Fibroblast of villous mesenchyme (primary cell): ENCODE data around the gene ERAP2. TPM values are rescaled to one million over a fixed set of nuclear protein-coding genes. Genes with fewer than 3 reads are reported as not detected.
A peak's percentile ranks its signal among the peaks of the same experiment; 100 is the strongest.

Experiments used
- DNase-seq: peaks from one replicate; pipeline ENCODE4 v3.0.0-alpha.2; 2010; ENCODE audit warnings: low read depth
- H3K4me3 ChIP-seq: 2 replicates; pipeline ENCODE4 v1.5.1; 2011; ENCODE audit warnings: low read depth, mild to moderate bottlenecking, low read length
- CTCF ChIP-seq: IDR thresholded peaks from 2 replicates; pipeline ENCODE4 v1.5.1; 2012; ENCODE audit warnings: low read depth, mild to moderate bottlenecking, low read length; ENCODE audit not compliant: insufficient read depth
- total RNA-seq: library from RNA; depleted of rRNA; stranded (reverse); fragments of >200 nt; gene quantifications from 2 replicates; pipeline ENCODE4 v1.2.3, GENCODE V29; 2012

ERAP2 gene
- total RNA-seq, 1 donor = 64.8 TPM

GRCh38 chr5:96957254-96958049 lies 81.2 kb downstream of the ERAP2 start:
- TF ChIP-seq CTCF = no peak
- DNase-seq = no peak
- no peak overlapping the region for H3K4me3 ChIP-seq

GRCh38 chr5:96958977-96959376 lies 82.7 kb downstream of the ERAP2 start:
- H3K4me3 ChIP-seq = no peak overlapping the region
- no peak for DNase-seq
- no peak for TF ChIP-seq CTCF

- no peak overlapping the region for H3K4me3 ChIP-seq
- DNase-seq = peak; percentile 28
- TF ChIP-seq CTCF = no peak
Observed at GRCh38 chr5:96961053-96961452, 84.8 kb downstream of the ERAP2 start.

GRCh38 chr5:96962540-96962991 lies 86.3 kb downstream of the ERAP2 start:
- no peak for DNase-seq
- H3K4me3 ChIP-seq = no peak overlapping the region

GRCh38 chr5:96963267-96963666 lies 87.0 kb downstream of the ERAP2 start:
- no peak overlapping the region for H3K4me3 ChIP-seq
- TF ChIP-seq CTCF = no peak
- DNase-seq = peak; percentile 49

More at GRCh38 chr5:96962540-96962991, 86.3 kb downstream of the ERAP2 start:
- TF ChIP-seq CTCF = no peak

GRCh38 chr5:96966801-96967200 lies 90.5 kb downstream of the ERAP2 start:
- no peak for DNase-seq
- no peak for TF ChIP-seq CTCF
- H3K4me3 ChIP-seq = no peak overlapping the region
